Measurements from ENCODE around the gene FAM83C. TPM values are rescaled to one million over a fixed set of nuclear protein-coding genes. Genes with fewer than 3 reads are reported as not detected.

The FAM83C gene
- total RNA-seq, 2 experiments from 2014 or later: not detected

DNA sequence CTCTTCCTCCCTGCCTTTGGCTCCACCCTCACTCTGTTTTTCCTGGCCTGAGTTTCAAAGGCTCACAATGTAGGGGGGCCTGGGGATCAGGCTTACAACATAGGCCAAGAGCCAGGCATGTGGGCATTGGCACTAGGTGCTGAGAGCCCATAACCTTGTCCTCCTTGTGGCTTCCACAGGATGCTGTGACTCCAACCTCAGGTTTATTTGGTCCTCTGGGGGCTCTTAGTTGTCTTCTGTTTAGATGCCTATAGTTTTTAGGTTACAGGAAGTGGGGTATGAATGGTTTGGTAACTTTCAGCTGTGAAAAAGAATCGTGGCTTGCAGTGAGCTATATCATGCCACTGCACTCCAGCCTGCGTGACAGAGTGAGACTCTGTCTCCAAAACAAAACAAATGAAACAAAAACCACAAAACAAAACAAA lies 40.2 kb downstream of the FAM83C start:
- DNase-seq: peak; percentile 40
- POLR2A ChIA-PET: no interaction called here
- no peak overlapping the region for H3K4me3 Mint-ChIP-seq
- peaks cover 13% of the 10 kb centered on the region for H3K4me1 Mint-ChIP-seq (ENCODE audit: low read depth)
- H3K27me3 Mint-ChIP-seq: no peaks in the 10 kb centered on the region
- no peaks in the 10 kb centered on the region for H3K36me3 Mint-ChIP-seq
- H3K9me3 Mint-ChIP-seq: no peaks in the 10 kb centered on the region
- intact Hi-C loops (cut with micrococcal nuclease): no loop called here
- CTCF ChIA-PET: interaction anchor here (0.7 kb wide), 1 partner anchor 653 kb away, joined by 3 read pairs; no protein-coding TSS in a partner anchor
- H3K27ac Mint-ChIP-seq: peak overlapping the region; percentile 76

GRCh38 chr20:35251613-35251940 lies 40.6 kb downstream of the FAM83C start:
- no peaks in the 10 kb centered on the region for H3K27me3 Mint-ChIP-seq
- CTCF ChIA-PET: no interaction called here
- no peak for DNase-seq
- POLR2A ChIA-PET: no interaction called here
- H3K4me3 Mint-ChIP-seq: no peak overlapping the region
- H3K4me1 Mint-ChIP-seq (ENCODE audit: low read depth): peaks cover 13% of the 10 kb centered on the region
- H3K36me3 Mint-ChIP-seq: peaks cover under 1% of the 10 kb centered on the region
- H3K9me3 Mint-ChIP-seq: no peaks in the 10 kb centered on the region
- peak overlapping the region; percentile 76 for H3K27ac Mint-ChIP-seq
- intact Hi-C loops (cut with micrococcal nuclease): no loop called here

- CTCF ChIA-PET: interaction anchor here (0.9 kb wide), 1 partner anchor 55 kb away, joined by 3 read pairs; no protein-coding TSS in a partner anchor
- no peak for DNase-seq
- H3K27ac Mint-ChIP-seq: no peak overlapping the region
- no peaks in the 10 kb centered on the region for H3K9me3 Mint-ChIP-seq
- H3K27me3 Mint-ChIP-seq: no peaks in the 10 kb centered on the region
- H3K4me3 Mint-ChIP-seq: no peak overlapping the region
- peaks cover 13% of the 10 kb centered on the region for H3K4me1 Mint-ChIP-seq (ENCODE audit: low read depth)
- POLR2A ChIA-PET: no interaction called here
- H3K36me3 Mint-ChIP-seq: peaks cover 2% of the 10 kb centered on the region
- intact Hi-C loops (cut with micrococcal nuclease): loop anchor here (5.0 kb wide), 1 partner anchor 627 kb away; no protein-coding TSS in a partner anchor
Measured at GRCh38 chr20:35248641-35249475, 43.4 kb downstream of the FAM83C start.

GRCh38 chr20:35246723-35247122 lies 45.5 kb downstream of the FAM83C start:
- ChIA-PET POLR2A (no interaction called here), CTCF (no interaction called here)
- no peaks in the 10 kb centered on the region for H3K9me3 Mint-ChIP-seq
- peaks cover 1% of the 10 kb centered on the region for H3K4me1 Mint-ChIP-seq (ENCODE audit: low read depth)
- no peak for DNase-seq
- no peak overlapping the region for H3K4me3 Mint-ChIP-seq
- intact Hi-C loops (cut with micrococcal nuclease): loop anchor here (5.0 kb wide), 1 partner anchor 624 kb away; no protein-coding TSS in a partner anchor
- no peak overlapping the region for H3K27ac Mint-ChIP-seq
- no peaks in the 10 kb centered on the region for H3K27me3 Mint-ChIP-seq
- peaks cover 2% of the 10 kb centered on the region for H3K36me3 Mint-ChIP-seq

- H3K36me3 Mint-ChIP-seq: peaks cover 2% of the 10 kb centered on the region
- H3K27ac Mint-ChIP-seq: no peak overlapping the region
- H3K9me3 Mint-ChIP-seq: no peaks in the 10 kb centered on the region
- intact Hi-C loops (cut with micrococcal nuclease): no loop called here
- ChIA-PET CTCF (interaction anchor here (0.8 kb wide), 1 partner anchor 25 kb away, joined by 3 read pairs; no protein-coding TSS in a partner anchor), POLR2A (no interaction called here)
- H3K4me1 Mint-ChIP-seq (ENCODE audit: low read depth): no peaks in the 10 kb centered on the region
- DNase-seq: no peak
- no peaks in the 10 kb centered on the region for H3K27me3 Mint-ChIP-seq
- H3K4me3 Mint-ChIP-seq: no peak overlapping the region
Measured at GRCh38 chr20:35243986-35244385, 48.2 kb downstream of the FAM83C start.

DNA sequence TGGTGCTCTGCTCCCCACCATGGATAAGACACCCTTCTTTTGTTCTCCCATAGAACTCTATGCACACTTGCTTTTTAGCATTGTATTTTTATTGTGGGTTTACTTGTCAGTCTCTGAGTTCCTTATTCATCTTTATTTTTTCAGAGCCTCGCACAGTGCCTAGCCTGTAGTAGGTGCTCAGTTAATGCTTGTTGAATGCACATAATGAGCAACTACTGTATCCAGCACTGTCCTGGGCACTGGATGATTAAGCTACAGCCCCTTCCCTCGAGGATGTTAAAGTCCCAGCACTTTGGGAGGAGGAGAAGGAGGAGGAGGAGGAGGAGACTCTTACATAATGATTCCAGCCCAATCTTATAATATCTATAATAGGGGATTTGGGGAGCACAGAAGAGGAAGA lies 48.9 kb downstream of the FAM83C start:
- CTCF ChIA-PET: no interaction called here
- Mint-ChIP-seq H3K9me3 (no peaks in the 10 kb centered on the region), H3K27ac (no peak overlapping the region), H3K36me3 (peaks cover 2% of the 10 kb centered on the region), H3K27me3 (no peaks in the 10 kb centered on the region), H3K4me3 (no peak overlapping the region), H3K4me1 (ENCODE audit: low read depth) (no peaks in the 10 kb centered on the region)
- intact Hi-C loops (cut with micrococcal nuclease): no loop called here
- POLR2A ChIA-PET: no interaction called here
- DNase-seq: no peak

DNA sequence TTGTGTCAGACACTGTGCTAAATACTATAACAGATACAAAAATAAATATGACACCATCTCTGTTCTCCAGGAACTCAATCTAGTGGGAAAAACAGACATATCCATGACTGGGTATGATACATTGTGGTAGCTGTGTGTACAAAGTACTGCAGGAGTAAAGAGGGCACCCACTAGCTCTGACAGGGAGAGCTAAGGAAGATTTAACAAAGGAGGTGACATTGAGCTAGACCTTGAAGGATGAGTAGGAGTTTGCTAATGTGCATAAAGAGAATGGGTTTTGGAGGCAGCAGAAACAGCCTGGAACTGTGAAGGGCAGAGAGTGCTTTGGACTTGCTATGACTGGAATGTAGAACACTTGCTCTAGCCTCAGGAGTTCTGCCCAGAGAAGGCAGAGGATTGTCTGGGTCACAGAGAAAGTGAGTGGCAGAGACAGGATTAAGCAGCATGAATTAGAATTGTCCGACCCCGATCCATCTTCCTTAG lies 51.4 kb downstream of the FAM83C start:
- CTCF ChIA-PET: no interaction called here
- intact Hi-C loops (cut with micrococcal nuclease): no loop called here
- H3K27ac Mint-ChIP-seq: no peak overlapping the region
- H3K4me1 Mint-ChIP-seq (ENCODE audit: low read depth): no peaks in the 10 kb centered on the region
- H3K27me3 Mint-ChIP-seq: no peaks in the 10 kb centered on the region
- no peaks in the 10 kb centered on the region for H3K9me3 Mint-ChIP-seq
- H3K36me3 Mint-ChIP-seq: peaks cover 7% of the 10 kb centered on the region
- DNase-seq: no peak
- POLR2A ChIA-PET: no interaction called here
- no peak overlapping the region for H3K4me3 Mint-ChIP-seq

GRCh38 chr20:35240083-35240810 lies 52.0 kb downstream of the FAM83C start:
- ChIA-PET CTCF (no interaction called here), POLR2A (no interaction called here)
- Mint-ChIP-seq H3K27ac (no peak overlapping the region), H3K36me3 (peaks cover 9% of the 10 kb centered on the region), H3K27me3 (no peaks in the 10 kb centered on the region), H3K4me3 (no peak overlapping the region), H3K4me1 (ENCODE audit: low read depth) (no peaks in the 10 kb centered on the region), H3K9me3 (no peaks in the 10 kb centered on the region)
- intact Hi-C loops (cut with micrococcal nuclease): no loop called here
- no peak for DNase-seq

DNA sequence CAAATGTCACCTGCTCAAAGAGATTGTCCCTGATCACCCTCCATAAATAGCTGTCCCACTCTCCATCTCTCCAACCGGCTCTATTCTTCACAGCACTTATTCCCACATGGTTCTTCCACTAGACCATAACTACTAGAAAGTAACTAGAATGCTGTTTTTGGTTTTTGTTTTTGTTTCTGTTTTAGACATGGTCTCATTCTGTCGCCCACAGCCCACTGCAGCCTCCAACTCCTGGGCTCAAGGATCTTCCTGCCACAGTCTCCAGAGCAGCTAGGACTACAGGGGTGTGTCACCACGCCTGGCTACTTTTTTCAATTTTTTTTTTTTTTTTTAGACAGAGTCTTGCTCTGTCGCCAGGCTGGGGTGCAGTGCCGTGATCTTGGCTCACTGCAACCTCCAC lies 53.5 kb downstream of the FAM83C start:
- Mint-ChIP-seq H3K4me1 (ENCODE audit: low read depth) (no peaks in the 10 kb centered on the region), H3K27me3 (no peaks in the 10 kb centered on the region), H3K4me3 (no peak overlapping the region), H3K9me3 (no peaks in the 10 kb centered on the region), H3K36me3 (peaks cover 13% of the 10 kb centered on the region), H3K27ac (no peak overlapping the region)
- POLR2A ChIA-PET: no interaction called here
- no peak for DNase-seq
- CTCF ChIA-PET: no interaction called here
- intact Hi-C loops (cut with micrococcal nuclease): no loop called here

DNA sequence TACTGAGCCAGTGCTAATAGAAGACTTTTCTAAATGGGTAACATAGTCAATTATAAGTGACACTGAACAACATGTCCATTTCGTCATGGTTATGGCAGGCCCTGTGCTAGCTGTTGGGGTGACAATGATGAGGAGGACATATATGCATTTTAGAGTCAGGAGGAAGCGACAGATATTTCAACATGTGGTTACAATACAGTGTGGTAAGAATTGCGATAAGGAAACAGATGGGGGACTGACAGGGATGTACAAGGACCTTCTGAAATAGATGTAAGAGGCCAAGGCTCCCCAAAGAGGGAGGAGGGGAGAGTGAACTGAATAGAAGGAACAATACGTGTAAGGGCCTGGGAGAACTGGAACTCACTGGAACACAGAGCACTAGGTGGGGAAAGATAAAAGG lies 54.1 kb downstream of the FAM83C start:
- Mint-ChIP-seq H3K9me3 (no peaks in the 10 kb centered on the region), H3K4me3 (no peak overlapping the region), H3K4me1 (ENCODE audit: low read depth) (no peaks in the 10 kb centered on the region), H3K27ac (no peak overlapping the region), H3K27me3 (no peaks in the 10 kb centered on the region), H3K36me3 (peaks cover 13% of the 10 kb centered on the region)
- no peak for DNase-seq
- CTCF ChIA-PET: no interaction called here
- intact Hi-C loops (cut with micrococcal nuclease): no loop called here
- POLR2A ChIA-PET: no interaction called here

- intact Hi-C loops (cut with micrococcal nuclease): no loop called here
- H3K4me3 Mint-ChIP-seq: no peak overlapping the region
- no peaks in the 10 kb centered on the region for H3K9me3 Mint-ChIP-seq
- no peaks in the 10 kb centered on the region for H3K27me3 Mint-ChIP-seq
- ChIA-PET CTCF (no interaction called here), POLR2A (no interaction called here)
- H3K36me3 Mint-ChIP-seq: peaks cover 13% of the 10 kb centered on the region
- H3K27ac Mint-ChIP-seq: no peak overlapping the region
- DNase-seq: no peak
- no peaks in the 10 kb centered on the region for H3K4me1 Mint-ChIP-seq (ENCODE audit: low read depth)
Measured at GRCh38 chr20:35237486-35237885, 54.7 kb downstream of the FAM83C start.

DNA sequence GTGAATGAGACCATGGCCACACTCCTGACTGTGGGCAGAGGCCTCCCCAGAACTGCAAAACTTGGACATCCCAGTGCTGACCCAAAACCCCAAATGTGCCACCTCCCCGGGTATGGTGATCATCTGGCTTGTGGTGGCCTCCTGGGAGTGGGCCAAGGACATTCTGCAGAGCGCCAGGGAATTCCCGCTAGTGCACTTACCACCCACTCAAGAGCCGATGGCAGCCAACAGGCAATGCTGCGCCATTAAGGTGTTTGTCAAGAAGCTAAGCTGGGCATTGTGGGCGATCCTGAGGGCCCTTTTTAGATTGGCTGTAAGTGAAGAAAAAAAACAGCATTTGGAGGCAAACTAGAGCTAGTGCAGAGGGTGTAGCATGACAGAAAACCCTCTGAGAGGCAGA lies 56.3 kb downstream of the FAM83C start:
- H3K27ac Mint-ChIP-seq: no peak overlapping the region
- intact Hi-C loops (cut with micrococcal nuclease): no loop called here

More for the DNA sequence above, 56.3 kb downstream of the FAM83C start:
- peaks cover 16% of the 10 kb centered on the region for H3K36me3 Mint-ChIP-seq
- POLR2A ChIA-PET: no interaction called here
- no peak overlapping the region for H3K4me3 Mint-ChIP-seq
- H3K27me3 Mint-ChIP-seq: no peaks in the 10 kb centered on the region
- CTCF ChIA-PET: no interaction called here
- DNase-seq: no peak
- no peaks in the 10 kb centered on the region for H3K9me3 Mint-ChIP-seq
- no peaks in the 10 kb centered on the region for H3K4me1 Mint-ChIP-seq (ENCODE audit: low read depth)
